Tibial nerve (tissue), 4 donors: Measurements from ENCODE around the gene DHRS2. TPM values are rescaled to one million over a fixed set of nuclear protein-coding genes. Genes with fewer than 3 reads are reported as not detected.

Experiments
- DNase-seq, 2 donors: peaks; one replicate each; pipeline ENCODE4 v3.0.0-alpha.2; 2019; ENCODE audit warnings: low spot score in 2 of 2
- H3K27ac ChIP-seq, 4 donors: fragments of 200-600 bp; sonication (generic) in 3 of 4; one replicate each; pipeline ENCODE4 v1.5.1; 2017 to 2019; ENCODE audit warnings: mild to moderate bottlenecking in 1 of 4
- H3K27me3 ChIP-seq, 2 donors: fragments of 200-600 bp; sonication (generic) in 1 of 2; one replicate each; pipeline versions ENCODE4 v1.5.1 to v1.6.0; 2017 to 2019
- H3K36me3 ChIP-seq, 3 donors: fragments of 200-600 bp; sonication (generic); one replicate each; pipeline ENCODE4 v1.5.1; 2018 to 2019
- H3K4me1 ChIP-seq, 4 donors: fragments of 200-600 bp; sonication (generic) in 3 of 4; one replicate each; pipeline ENCODE4 v1.5.1; 2017 to 2019
- H3K4me3 ChIP-seq, 4 donors: fragments of 200-600 bp; sonication (generic) in 3 of 4; one replicate each; pipeline ENCODE4 v1.5.1; 2017 to 2019; ENCODE audit warnings: mild to moderate bottlenecking in 1 of 4, moderate library complexity in 1 of 4
- H3K9me3 ChIP-seq, 4 donors: fragments of 200-600 bp; sonication (generic) in 3 of 4; one replicate each; pipeline ENCODE4 v1.5.1; 2017 to 2019
- EP300 ChIP-seq, 2 donors: sonication (generic); formaldehyde crosslinking; IDR thresholded peaks; one replicate each; pipeline ENCODE4 v1.6.1; 2017; ENCODE audit warnings: antibody characterized with exemption in 2 of 2, mild to moderate bottlenecking in 1 of 2
- POLR2A ChIP-seq, 2 donors: fragments of 450-650 bp; IDR thresholded peaks; one replicate each; pipeline ENCODE4 v1.6.1; 2017; ENCODE audit warnings: antibody characterized with exemption in 2 of 2, mild to moderate bottlenecking in 2 of 2, moderate library complexity in 2 of 2
- WGBS, 2 donors: methylation state at CpG; one replicate each; pipeline ENCODE4 v1.1.5; 2018; 5-methylcytosine and 5-hydroxymethylcytosine counted together
- total RNA-seq, 4 donors: library from RNA; depleted of rRNA; stranded (reverse); fragments of >200 nt; gene quantifications; one replicate each; pipeline ENCODE4 v1.1.0, GENCODE V29; 2016
- TF ChIP-seq, protein P1 (sequence below), 5 experiments: fragments of 200-600 bp in 3 of 5; fragments of 450-650 bp in 2 of 5; sonication (generic) in 3 of 5; IDR thresholded peaks; one replicate each; pipeline ENCODE4 v1.5.1; 2016 to 2019; ENCODE audit warnings: antibody characterized with exemption in 5 of 5, mild to moderate bottlenecking in 3 of 5, moderate library complexity in 2 of 5

Gene DHRS2
- total RNA-seq, 4 donors from 2014 or later = 0.90 TPM; not detected in 3

GRCh38 chr14:23600322-23600707 lies 35.8 kb upstream of the DHRS2 start:
- no peak overlapping the region for H3K27ac ChIP-seq
- peaks cover 0 to 3% (median 0%) of the 10 kb centered on the region in 4 donors for H3K9me3 ChIP-seq
- DNase-seq = no peak
- TF ChIP-seq, protein P1, sequence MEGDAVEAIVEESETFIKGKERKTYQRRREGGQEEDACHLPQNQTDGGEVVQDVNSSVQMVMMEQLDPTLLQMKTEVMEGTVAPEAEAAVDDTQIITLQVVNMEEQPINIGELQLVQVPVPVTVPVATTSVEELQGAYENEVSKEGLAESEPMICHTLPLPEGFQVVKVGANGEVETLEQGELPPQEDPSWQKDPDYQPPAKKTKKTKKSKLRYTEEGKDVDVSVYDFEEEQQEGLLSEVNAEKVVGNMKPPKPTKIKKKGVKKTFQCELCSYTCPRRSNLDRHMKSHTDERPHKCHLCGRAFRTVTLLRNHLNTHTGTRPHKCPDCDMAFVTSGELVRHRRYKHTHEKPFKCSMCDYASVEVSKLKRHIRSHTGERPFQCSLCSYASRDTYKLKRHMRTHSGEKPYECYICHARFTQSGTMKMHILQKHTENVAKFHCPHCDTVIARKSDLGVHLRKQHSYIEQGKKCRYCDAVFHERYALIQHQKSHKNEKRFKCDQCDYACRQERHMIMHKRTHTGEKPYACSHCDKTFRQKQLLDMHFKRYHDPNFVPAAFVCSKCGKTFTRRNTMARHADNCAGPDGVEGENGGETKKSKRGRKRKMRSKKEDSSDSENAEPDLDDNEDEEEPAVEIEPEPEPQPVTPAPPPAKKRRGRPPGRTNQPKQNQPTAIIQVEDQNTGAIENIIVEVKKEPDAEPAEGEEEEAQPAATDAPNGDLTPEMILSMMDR (IDR thresholded peaks at IDR 0.05) = no peak
- no peak for TF ChIP-seq EP300 (IDR thresholded peaks at IDR 0.05)
- no peak for TF ChIP-seq POLR2A (IDR thresholded peaks at IDR 0.05)
- H3K36me3 ChIP-seq = no peaks in the 10 kb centered on the region
- no peaks in the 10 kb centered on the region for H3K4me1 ChIP-seq
- no peak overlapping the region for H3K4me3 ChIP-seq
- no peaks in the 10 kb centered on the region for H3K27me3 ChIP-seq
- WGBS, 2 donors = 62 to 89% methylated on average over 2 of the region's 2 CpGs

- no peak for TF ChIP-seq EP300 (IDR thresholded peaks at IDR 0.05)
- no peak for TF ChIP-seq POLR2A (IDR thresholded peaks at IDR 0.05)
- TF ChIP-seq, protein P1 (IDR thresholded peaks at IDR 0.05) = no peak
Measured at GRCh38 chr14:23600806-23601205, 35.4 kb upstream of the DHRS2 start.

GRCh38 chr14:23601424-23601823 lies 34.7 kb upstream of the DHRS2 start:
- TF ChIP-seq EP300 (IDR thresholded peaks at IDR 0.05) = no peak
- TF ChIP-seq, protein P1 (IDR thresholded peaks at IDR 0.05) = no peak
- H3K9me3 ChIP-seq = peaks cover 0 to 3% (median 0%) of the 10 kb centered on the region in 4 donors
- no peaks in the 10 kb centered on the region for H3K27me3 ChIP-seq
- H3K27ac ChIP-seq = no peak overlapping the region
- no peak for DNase-seq
- no peaks in the 10 kb centered on the region for H3K4me1 ChIP-seq
- H3K36me3 ChIP-seq = no peaks in the 10 kb centered on the region
- H3K4me3 ChIP-seq = no peak overlapping the region

More at GRCh38 chr14:23600806-23601205, 35.4 kb upstream of the DHRS2 start:
- Histone ChIP-seq H3K4me1 (no peaks in the 10 kb centered on the region), H3K4me3 (no peak overlapping the region), H3K27ac (no peak overlapping the region), H3K27me3 (no peaks in the 10 kb centered on the region), H3K36me3 (no peaks in the 10 kb centered on the region), H3K9me3 (peaks cover 0 to 3% (median 0%) of the 10 kb centered on the region in 4 donors)
- no peak for DNase-seq
- 94 to 100% methylated on average over 1 of the region's 1 CpG for WGBS, 2 donors

GRCh38 chr14:23601845-23602180 lies 34.4 kb upstream of the DHRS2 start:
- no peak overlapping the region for H3K4me3 ChIP-seq
- peaks cover 0 to 3% (median 0%) of the 10 kb centered on the region in 4 donors for H3K9me3 ChIP-seq
- no peak overlapping the region for H3K27ac ChIP-seq
- H3K36me3 ChIP-seq = no peaks in the 10 kb centered on the region
- DNase-seq = no peak
- 23 to 33% methylated on average over 1 of the region's 1 CpG for WGBS, 2 donors
- no peaks in the 10 kb centered on the region for H3K27me3 ChIP-seq
- TF ChIP-seq EP300 (IDR thresholded peaks at IDR 0.05) = no peak
- TF ChIP-seq, protein P1 (IDR thresholded peaks at IDR 0.05) = no peak
- no peak for TF ChIP-seq POLR2A (IDR thresholded peaks at IDR 0.05)
- H3K4me1 ChIP-seq = no peaks in the 10 kb centered on the region

GRCh38 chr14:23602181-23603095 lies 33.7 kb upstream of the DHRS2 start:
- DNase-seq = no peak

More at GRCh38 chr14:23602181-23603095, 33.7 kb upstream of the DHRS2 start:
- Histone ChIP-seq H3K27ac (no peak overlapping the region), H3K9me3 (peaks cover 0 to 3% (median 0%) of the 10 kb centered on the region in 4 donors), H3K27me3 (no peaks in the 10 kb centered on the region), H3K4me3 (no peak overlapping the region), H3K4me1 (no peaks in the 10 kb centered on the region), H3K36me3 (no peaks in the 10 kb centered on the region)
- WGBS, 2 donors = 87% methylated on average over 12 of the region's 12 CpGs
- TF ChIP-seq POLR2A (IDR thresholded peaks at IDR 0.05) (no peak), EP300 (IDR thresholded peaks at IDR 0.05) (no peak)
